B cell (primary cell): Measurements from ENCODE around the gene ADCY3. TPM values are rescaled to one million over a fixed set of nuclear protein-coding genes. Genes with fewer than 3 reads are reported as not detected.

ENCODE experiments used
- ATAC-seq: fragments of 200-7000 bp; cut with Tn5 transposase; one replicate; pipeline ENCODE4 v1.10.0; 2021; ENCODE audit warnings: low read depth, mild to moderate bottlenecking, moderate number of reproducible peaks, moderate library complexity
- CTCF ChIA-PET: fragments of 350-600 bp; sonication (Branson Sonifier 250); formaldehyde crosslinking; loops from one replicate; lab custom pipeline; 2021; ENCODE audit warnings: antibody characterized with exemption, inconsistent platforms; lab: Charles Lee
- POLR2A ChIA-PET: fragments of 350-600 bp; sonication (Branson Sonifier 250); formaldehyde crosslinking; loops from one replicate; lab custom pipeline; 2021; ENCODE audit warnings: antibody characterized with exemption; lab: Charles Lee
- DNase-seq: peaks from one replicate; pipeline ENCODE4 v3.0.0; 2013
- H2AFZ ChIP-seq: 2 replicates; pipeline ENCODE4 v1.6.1; 2012; ENCODE audit warnings: mild to moderate bottlenecking, low read depth, low read length; ENCODE audit not compliant: insufficient read depth, poor library complexity, severe bottlenecking
- H3K27ac ChIP-seq, 2 donors: 1 replicate in 1 of 2; 2 replicates in 1 of 2; pipeline ENCODE4 v1.5.1; 2012 to 2013; ENCODE audit warnings: low read length in 2 of 2, mild to moderate bottlenecking in 2 of 2, moderate library complexity in 1 of 2
- H3K27me3 ChIP-seq, 4 experiments: fragments of 200-600 bp in 1 of 4; sonication (generic) in 1 of 4; replicated peaks in 1 of 4; 1 replicate in 2 of 4; 2 replicates in 2 of 4; pipeline versions ENCODE4 v1.6.1 to v1.7.0; 2013 to 2016; ENCODE audit warnings: low read length in 3 of 4, mild to moderate bottlenecking in 2 of 4, mixed read lengths in 1 of 4, moderate library complexity in 1 of 4; ENCODE audit not compliant: insufficient read depth in 4 of 4, control insufficient read depth in 3 of 4; ENCODE audit errors: control extremely low read depth in 1 of 4
- H3K36me3 ChIP-seq, 2 experiments: replicated peaks in 1 of 2; 1 replicate in 1 of 2; 2 replicates in 1 of 2; pipeline versions ENCODE4 v1.6.1 to v1.7.1; 2013; ENCODE audit warnings: low read length in 1 of 2; ENCODE audit not compliant: insufficient read depth in 2 of 2, control insufficient read depth in 1 of 2; ENCODE audit errors: control extremely low read depth in 1 of 2, extremely low read depth in 1 of 2
- H3K4me1 ChIP-seq, 2 donors: fragments of 200-600 bp in 1 of 2; sonication (generic) in 1 of 2; 1 replicate in 1 of 2; 2 replicates in 1 of 2; pipeline versions ENCODE4 v1.5.1 to v1.6.1; 2013 to 2017; ENCODE audit warnings: low read length in 2 of 2; ENCODE audit not compliant: control insufficient read depth in 2 of 2, insufficient read depth in 2 of 2
- H3K4me2 ChIP-seq: replicated peaks from 2 replicates; pipeline ENCODE3; 2012; ENCODE audit warnings: mild to moderate bottlenecking, low read depth, low read length; ENCODE audit not compliant: poor library complexity, severe bottlenecking
- H3K4me3 ChIP-seq, 5 experiments: fragments of 200-600 bp in 1 of 5; sonication (generic) in 1 of 5; 1 replicate in 3 of 5; 2 replicates in 2 of 5; pipeline versions ENCODE4 v1.5.1 to v1.7.0; 2011 to 2016; ENCODE audit warnings: low read length in 4 of 5, mild to moderate bottlenecking in 4 of 5, low read depth in 2 of 5, control low read depth in 1 of 5, moderate library complexity in 1 of 5; ENCODE audit not compliant: insufficient read depth in 1 of 5; ENCODE audit errors: control extremely low read depth in 1 of 5, extremely low read depth in 1 of 5
- H3K79me2 ChIP-seq: fragments of 200-600 bp; sonication (generic); one replicate; pipeline ENCODE4 v1.6.0; 2016; ENCODE audit warnings: low read length; ENCODE audit not compliant: control insufficient read depth, insufficient read depth
- H3K9ac ChIP-seq: fragments of 200-600 bp; sonication (generic); 2 replicates; pipeline ENCODE4 v1.6.1; 2017; ENCODE audit warnings: mild to moderate bottlenecking, low read length, moderate library complexity
- H3K9me3 ChIP-seq, 3 donors: one replicate each; pipeline versions ENCODE4 v1.6.1 to v1.7.1; 2013; ENCODE audit warnings: low read length in 2 of 3; ENCODE audit not compliant: control insufficient read depth in 2 of 3, insufficient read depth in 1 of 3; ENCODE audit errors: control extremely low read depth in 1 of 3
- H4K20me1 ChIP-seq: 2 replicates; pipeline ENCODE4 v1.6.0; 2012; ENCODE audit warnings: mild to moderate bottlenecking, low read length; ENCODE audit not compliant: insufficient read depth, control insufficient read depth, poor library complexity, severe bottlenecking
- H3K27ac Mint-ChIP-seq: one replicate; pipeline ENCODE4 v1.8.0; 2021; ENCODE audit warnings: mixed read lengths
- H3K27me3 Mint-ChIP-seq: one replicate; pipeline ENCODE4 v1.8.0; 2021; ENCODE audit warnings: mixed read lengths
- H3K4me1 Mint-ChIP-seq: one replicate; pipeline ENCODE4 v1.8.0; 2021; ENCODE audit warnings: mixed read lengths
- H3K4me3 Mint-ChIP-seq: one replicate; pipeline ENCODE4 v1.8.0; 2021; ENCODE audit warnings: mixed read lengths
- H3K9me3 Mint-ChIP-seq: one replicate; pipeline ENCODE4 v1.8.0; 2022; ENCODE audit warnings: mixed read lengths; ENCODE audit not compliant: insufficient read depth
- CTCF ChIP-seq: fragments of 200-600 bp; IDR thresholded peaks from one replicate; pipeline ENCODE4 v1.8.0; 2022; ENCODE audit warnings: antibody characterized with exemption, mild to moderate bottlenecking
- EZH2 ChIP-seq: IDR thresholded peaks from 2 replicates; pipeline ENCODE4 v1.6.1; 2012; ENCODE audit warnings: borderline replicate concordance, low read depth, mild to moderate bottlenecking, moderate library complexity, low read length; ENCODE audit not compliant: insufficient read depth, poor library complexity, severe bottlenecking
- WGBS: methylation state at CpG from one replicate; pipeline ENCODE4 v1.1.5; 2013; ENCODE audit warnings: missing lambda C conversion rate; ENCODE audit not compliant: insufficient coverage; 5-methylcytosine and 5-hydroxymethylcytosine counted together
- intact Hi-C: fragments of 100-400 bp; cut with micrococcal nuclease; formaldehyde crosslinking; loops from one replicate; pipeline ENCODE4 v1.10.0; 2022
- polyA plus RNA-seq: library from polyadenylated mRNA; depleted of rRNA; stranded (reverse); fragments of >200 nt; gene quantifications from 2 replicates; pipeline ENCODE4 v1.2.3, GENCODE V29; 2012
- total RNA-seq, 2 donors: library from RNA; stranded (reverse); fragments of 120-200 nt in 1 of 2; gene quantifications; 1 replicate in 1 of 2; 2 replicates in 1 of 2; pipeline versions ENCODE4 v1.2.3 to v1.2.4, GENCODE V29; 2013 to 2022

Gene ADCY3
- total and polyA plus RNA-seq, 2 donors (not counting 1 experiment from before 2014, with no cell fraction given) = 48.4 to 73.0 TPM

DNA sequence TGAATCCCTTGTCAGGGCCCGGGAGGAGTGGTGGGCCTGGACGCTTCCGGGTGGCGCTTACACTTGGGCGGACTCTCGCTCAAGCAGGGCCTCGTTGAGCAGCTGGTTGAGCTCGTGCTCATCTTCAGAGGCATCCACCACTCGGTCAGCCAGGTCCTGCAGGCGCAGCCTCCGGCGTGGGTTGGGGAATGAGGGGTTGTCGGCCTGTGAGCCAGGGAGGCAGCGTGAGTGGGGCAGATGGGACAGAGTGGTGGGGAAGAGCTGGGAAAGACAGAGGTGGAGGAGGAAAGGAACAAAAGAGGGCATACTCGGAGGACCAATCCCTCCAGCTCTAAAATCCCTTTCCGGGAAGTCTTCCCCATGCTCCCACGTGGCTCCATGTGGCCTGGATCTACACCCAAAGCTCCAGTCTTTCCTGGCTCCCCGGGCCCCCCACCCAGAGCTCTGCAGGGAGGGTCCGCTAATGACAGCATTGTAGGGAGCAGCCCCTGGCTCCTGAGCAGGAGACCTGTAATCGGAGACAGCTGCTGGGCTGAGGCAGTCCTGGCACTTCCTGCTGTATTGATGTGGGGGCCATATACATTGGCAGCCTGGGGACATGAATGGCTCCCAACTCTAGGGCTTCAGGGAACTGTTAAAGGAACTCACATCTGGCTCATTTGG is 85.2 kb downstream of the ADCY3 start:
- intact Hi-C loops = no loop called here

More for the DNA sequence above, 85.2 kb downstream of the ADCY3 start:
- ATAC-seq (no peak), DNase-seq (no peak)
- Mint-ChIP-seq H3K4me3 (no peak overlapping the region), H3K9me3 (no peaks in the 10 kb centered on the region), H3K4me1 (no peaks in the 10 kb centered on the region), H3K27me3 (no peaks in the 10 kb centered on the region), H3K27ac (no peak overlapping the region)
- Histone ChIP-seq H4K20me1 (no peaks in the 10 kb centered on the region), H3K4me3 (no peak overlapping the region), H3K27ac (no peak overlapping the region), H3K27me3 (no peaks in the 10 kb centered on the region), H3K79me2 (no peaks in the 10 kb centered on the region), H2AFZ (no peak overlapping the region), H3K4me1 (no peaks in the 10 kb centered on the region), H3K36me3 (peaks cover 0 to 30% of the 10 kb centered on the region in 2 experiments), H3K9ac (no peak overlapping the region), H3K4me2 (no peak overlapping the region), H3K9me3 (no peaks in the 10 kb centered on the region)
- ChIA-PET CTCF (interaction anchor here (1.6 kb wide), 1 partner anchor 426 kb away, joined by 3 read pairs; no protein-coding TSS in a partner anchor), POLR2A (no interaction called here)
- no peak for TF ChIP-seq CTCF
- TF ChIP-seq EZH2 = no peak
- WGBS = 97% methylated on average over 18 of the region's 20 CpGs
